ENCODE measurements around the gene PLCZ1.

- TF ChIP-seq EZH2phosphoT487 (IDR thresholded peaks at IDR 0.05; ENCODE audit: borderline replicate concordance, low read length), result no peak
- no peak for TF ChIP-seq CTCF (IDR thresholded peaks at IDR 0.05; ENCODE audit: low read depth, low read length, poor library complexity, severe bottlenecking)
Measured at GRCh38 chr12:18640321-18640955, 97.4 kb downstream of the PLCZ1 start.
